Mammary epithelial cell (primary cell): ENCODE measurements around the gene MIS18BP1.

ENCODE experiments used
- CTCF ChIP-seq, 2 donors: IDR thresholded peaks in 1 of 2; conservative IDR thresholded peaks in 1 of 2; 2 replicates each; pipeline ENCODE4 v1.5.1; 2011 to 2012; ENCODE audit warnings: inconsistent platforms in 2 of 2, low read length in 2 of 2, mild to moderate bottlenecking in 2 of 2, control low read depth in 1 of 2, low read depth in 1 of 2; ENCODE audit not compliant: insufficient read depth in 1 of 2; ENCODE audit errors: extremely low read depth in 1 of 2
- EZH2 ChIP-seq: IDR thresholded peaks from 2 replicates; pipeline ENCODE4 v1.6.1; 2012; ENCODE audit warnings: low read length, inconsistent platforms, borderline replicate concordance

GRCh38 chr14:45246151-45246550, 6.9 kb downstream of the MIS18BP1 start:
- TF ChIP-seq CTCF (conservative IDR thresholded peaks at IDR 0.05 in 1 of 2, IDR thresholded peaks at IDR 0.05 in 1 of 2; ENCODE audit: extremely low read depth in 1 of 2, insufficient read depth in 1 of 2, low read depth in 1 of 2, low read length in 2 of 2) (no peak), EZH2 (no peak)
